WTC11 (cell line): ENCODE results near the gene WWOX.

Experiments used
- ATF2 ChIP-seq: sonication (generic); formaldehyde crosslinking; IDR thresholded peaks from 2 replicates; pipeline ENCODE4 v1.8.1; 2022; ENCODE audit warnings: low read depth, missing genetic modification reagents, borderline replicate concordance
- CREM ChIP-seq: sonication (generic); formaldehyde crosslinking; IDR thresholded peaks from 2 replicates; pipeline ENCODE4 v1.8.1; 2022; ENCODE audit warnings: mild to moderate bottlenecking, missing genetic modification reagents, moderate library complexity
- CTCF ChIP-seq: fragments of 200-600 bp; IDR thresholded peaks from 2 replicates; pipeline ENCODE4 v1.8.0; 2022; ENCODE audit warnings: antibody characterized with exemption
- E2F5 ChIP-seq: sonication (generic); formaldehyde crosslinking; IDR thresholded peaks from 2 replicates; pipeline ENCODE4 v1.8.1; 2022; ENCODE audit warnings: mild to moderate bottlenecking, moderate library complexity, missing genetic modification reagents
- ELF4 ChIP-seq: sonication (generic); formaldehyde crosslinking; IDR thresholded peaks from 2 replicates; pipeline ENCODE4 v1.8.1; 2022; ENCODE audit warnings: low read depth, mild to moderate bottlenecking, moderate library complexity, missing genetic modification reagents
- MAX ChIP-seq: sonication (generic); formaldehyde crosslinking; IDR thresholded peaks from 2 replicates; pipeline ENCODE4 v1.8.0; 2022; ENCODE audit warnings: mild to moderate bottlenecking, missing genetic modification reagents
- PRDM15 ChIP-seq: sonication (generic); formaldehyde crosslinking; IDR thresholded peaks from 2 replicates; pipeline ENCODE4 v1.8.0; 2022; ENCODE audit warnings: missing genetic modification reagents
- ZNF317 ChIP-seq: sonication (generic); formaldehyde crosslinking; IDR thresholded peaks from 2 replicates; pipeline ENCODE4 v1.8.1; 2023; ENCODE audit warnings: low read depth, mild to moderate bottlenecking, moderate library complexity, missing genetic modification reagents, borderline replicate concordance
- ZNF423 ChIP-seq: fragments of 250-450 bp; sonication (Bioruptor Pico); IDR thresholded peaks from 2 replicates; pipeline ENCODE4 v2.1.2; 2022; ENCODE audit warnings: mild to moderate bottlenecking, moderate library complexity

- TF ChIP-seq CTCF: peak; percentile 91
- no peak for TF ChIP-seq MAX (CRISPR knock-in tag)
- TF ChIP-seq CREM (CRISPR knock-in tag): no peak
- TF ChIP-seq E2F5 (CRISPR knock-in tag): no peak
- TF ChIP-seq PRDM15: no peak
- TF ChIP-seq ZNF317 (CRISPR knock-in tag): no peak
- no peak for TF ChIP-seq ELF4 (CRISPR knock-in tag)
- no peak for TF ChIP-seq ATF2 (CRISPR knock-in tag)
- no peak for TF ChIP-seq ZNF423 (CRISPR knock-in tag)
These were observed 671.1 kb downstream of the WWOX start for GRCh38 chr16:78770353-78771091.
